ENCODE measurements around the gene SCGB1D1.
A peak's percentile ranks its signal among the peaks of the same experiment; 100 is the strongest.
"Not testable (repeated sequence)": the region's sequence is repeated elsewhere in the genome, so short reads cannot be mapped to it uniquely, and the experiment has no call there.

The SCGB1D1 gene

DNA sequence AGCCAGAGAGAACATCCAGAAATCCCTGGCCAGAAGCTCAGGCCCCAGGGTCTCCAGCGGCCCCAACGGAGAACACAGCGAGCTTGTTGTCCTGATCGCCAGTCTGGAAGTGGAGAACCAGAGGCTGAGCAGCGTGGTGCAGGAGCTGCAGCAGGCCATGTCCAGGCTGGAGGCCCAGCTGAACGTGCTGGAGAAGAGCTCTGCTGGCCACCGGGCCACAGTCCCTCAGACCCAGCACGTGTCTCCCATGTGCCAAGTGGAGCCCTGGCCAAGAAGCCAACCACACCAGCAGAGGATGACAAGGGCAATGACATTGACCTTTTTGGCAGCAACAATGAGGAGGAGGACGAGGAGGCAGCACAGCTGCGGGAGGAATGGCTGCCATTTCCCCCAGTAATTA, 20.6 kb upstream of the SCGB1D1 start:
- DNase-seq = no peak

GRCh38 chr11:62169935-62170334, 20.1 kb upstream of the SCGB1D1 start:
- no peak for DNase-seq

DNA sequence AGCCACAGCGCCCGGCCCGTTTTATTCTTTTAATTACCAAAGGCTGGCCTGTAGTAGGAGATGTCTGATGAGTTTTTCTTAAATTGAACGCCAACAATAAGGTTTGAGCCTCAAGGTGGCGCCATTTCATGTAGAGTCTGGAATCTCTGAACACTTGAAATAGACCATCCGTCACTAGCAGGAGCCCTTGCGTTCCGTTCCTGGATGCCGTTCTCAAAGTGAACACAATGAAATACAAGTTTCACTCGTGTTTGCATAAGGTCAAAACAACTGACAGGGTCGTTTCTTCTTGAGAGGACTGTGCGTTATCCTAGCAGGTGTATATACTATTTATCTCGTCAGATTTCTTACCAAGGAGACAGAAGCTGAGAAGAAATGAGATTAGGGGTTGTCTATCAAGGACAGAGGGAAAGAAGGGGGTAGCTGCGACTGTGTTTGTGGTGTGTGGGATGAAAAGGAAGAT, 18.7 kb upstream of the SCGB1D1 start:
- DNase-seq = peak; percentile 54

GRCh38 chr11:62172294-62172693, 17.7 kb upstream of the SCGB1D1 start:
- DNase-seq = no peak

DNA sequence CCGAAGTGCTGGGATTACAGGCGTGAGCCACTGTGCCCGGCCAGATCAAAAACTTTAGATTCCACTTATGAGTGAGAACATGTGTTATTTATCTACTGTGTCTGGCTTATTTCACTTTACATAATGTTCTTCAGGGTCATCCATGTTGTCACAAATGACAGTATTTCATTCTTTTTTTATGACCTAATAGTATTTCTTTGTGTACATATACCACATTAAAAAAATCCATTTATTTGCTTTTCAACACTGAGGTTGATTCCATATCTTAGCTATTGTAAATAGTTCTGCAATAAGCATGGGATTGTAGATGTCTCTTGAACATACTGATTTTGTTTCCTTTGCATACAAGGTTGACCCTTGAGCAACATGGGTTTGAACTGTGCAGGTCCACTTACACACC, 13.2 kb upstream of the SCGB1D1 start:
- DNase-seq = no peak

DNA sequence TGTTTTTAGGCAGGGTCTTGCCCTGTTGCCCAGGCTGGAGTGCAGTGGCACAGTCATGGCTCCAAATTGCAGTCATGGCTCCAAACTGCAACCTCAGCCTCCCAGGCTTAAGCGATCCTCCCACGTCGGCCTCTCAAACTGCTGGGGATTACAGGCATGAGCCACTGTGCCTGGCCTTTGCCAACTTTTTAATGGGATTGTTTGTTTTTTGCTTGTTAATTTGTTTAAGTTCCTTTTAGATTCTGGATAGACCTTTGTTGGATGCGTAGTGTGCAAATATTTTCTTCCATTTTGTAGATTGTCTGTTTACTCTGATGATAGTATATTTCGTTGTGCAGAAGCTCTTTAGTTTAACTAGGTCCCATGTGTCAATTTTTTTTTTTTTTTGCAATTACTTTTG, 10.0 kb upstream of the SCGB1D1 start:
- DNase-seq = no peak

GRCh38 chr11:62181097-62181496, 8.9 kb upstream of the SCGB1D1 start:
- no peak for DNase-seq

DNA sequence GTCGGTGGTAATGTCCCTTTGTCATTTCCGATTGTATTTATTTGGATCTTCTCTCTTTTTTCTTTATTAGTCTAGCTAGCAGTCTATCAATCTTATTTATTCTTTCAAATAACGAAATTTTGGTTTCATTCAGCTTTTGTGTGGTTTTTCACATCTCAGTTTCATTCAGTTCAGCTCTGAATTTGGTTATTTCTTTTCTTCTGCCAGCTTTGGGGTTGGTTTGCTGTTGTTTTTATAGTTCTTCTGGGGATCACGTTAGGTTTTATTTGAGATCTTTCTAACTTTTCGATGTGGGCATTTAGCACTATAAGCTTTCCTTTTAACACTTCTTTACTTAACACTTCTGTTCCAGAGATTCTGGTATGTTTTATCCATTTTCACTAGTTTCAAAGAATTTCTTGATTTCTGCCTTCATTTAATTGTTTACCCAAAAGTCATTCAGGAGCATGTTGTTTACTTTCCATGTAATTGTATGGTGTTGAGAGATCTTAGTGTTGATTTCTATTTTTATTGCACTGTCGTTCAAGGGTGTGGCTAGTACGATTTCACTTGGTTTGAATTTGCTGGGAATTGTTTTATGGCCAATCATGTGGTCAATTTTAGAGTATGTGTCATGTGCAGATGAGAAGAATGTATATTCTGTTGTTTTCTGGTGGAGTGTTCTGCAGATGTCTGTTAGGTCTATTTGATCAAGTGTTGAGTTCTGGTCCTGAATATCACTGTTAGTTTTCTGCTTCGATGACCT, 7.7 kb upstream of the SCGB1D1 start:
- no peak for DNase-seq

DNA sequence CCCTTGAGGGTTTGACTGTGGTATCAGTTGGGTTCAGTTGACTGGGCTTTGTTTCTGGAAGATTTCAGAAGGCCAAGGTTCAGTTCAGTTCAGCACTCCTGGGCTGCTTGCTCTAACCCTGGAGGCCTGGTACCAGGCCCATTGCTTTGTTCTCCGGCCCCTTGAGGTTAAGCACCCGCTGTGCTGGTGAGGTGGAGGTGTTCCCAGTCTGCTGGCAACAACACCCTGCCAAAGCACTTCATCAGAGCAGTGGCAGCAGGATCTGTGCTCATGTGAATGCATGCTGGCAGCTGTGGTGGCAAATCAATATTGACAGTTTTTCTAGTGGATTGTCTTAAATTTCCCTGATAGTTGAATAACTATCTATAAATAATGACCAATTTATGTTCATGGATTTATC, 3.8 kb upstream of the SCGB1D1 start:
- no peak for DNase-seq

GRCh38 chr11:62193952-62194351, 3.9 kb downstream of the SCGB1D1 start:
- no peak for DNase-seq

DNA sequence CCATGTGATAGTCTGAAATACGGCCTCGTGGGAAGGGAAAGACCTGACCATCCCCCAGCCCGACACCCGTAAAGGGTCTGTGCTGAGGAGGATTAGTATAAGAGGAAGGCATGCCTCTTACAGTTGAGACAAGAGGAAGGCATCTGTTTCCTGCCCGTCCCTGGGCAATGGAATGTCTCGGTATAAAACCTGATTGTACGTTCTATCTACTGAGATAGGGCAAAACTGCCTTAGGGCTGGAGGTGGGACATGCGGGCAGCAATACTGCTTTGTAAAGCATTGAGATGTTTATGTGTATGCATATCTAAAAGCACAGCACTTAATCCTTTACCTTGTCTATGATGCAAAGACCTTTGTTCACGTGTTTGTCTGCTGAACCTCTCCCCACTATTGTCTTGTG, 5.0 kb downstream of the SCGB1D1 start:
- DNase-seq = not testable (repeated sequence)

DNA sequence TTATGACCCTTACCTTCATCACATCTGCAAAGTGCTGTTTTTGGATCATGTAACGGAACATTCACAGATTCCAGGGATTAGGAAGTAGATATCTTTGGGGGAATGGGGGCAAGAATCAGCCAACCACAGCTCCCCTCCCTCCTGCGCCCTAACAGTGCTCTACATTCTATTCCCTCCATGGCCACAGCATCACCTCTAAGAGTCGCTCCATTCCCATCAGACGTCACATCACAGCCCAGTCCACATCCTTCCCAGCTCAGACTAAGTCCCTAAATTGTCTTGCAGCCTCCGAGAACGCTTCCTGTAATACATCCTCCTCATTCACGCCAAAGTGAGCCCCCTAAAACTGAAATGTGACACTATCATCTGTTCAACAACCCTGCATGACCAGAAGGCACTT, 5.9 kb downstream of the SCGB1D1 start:
- no peak for DNase-seq

DNA sequence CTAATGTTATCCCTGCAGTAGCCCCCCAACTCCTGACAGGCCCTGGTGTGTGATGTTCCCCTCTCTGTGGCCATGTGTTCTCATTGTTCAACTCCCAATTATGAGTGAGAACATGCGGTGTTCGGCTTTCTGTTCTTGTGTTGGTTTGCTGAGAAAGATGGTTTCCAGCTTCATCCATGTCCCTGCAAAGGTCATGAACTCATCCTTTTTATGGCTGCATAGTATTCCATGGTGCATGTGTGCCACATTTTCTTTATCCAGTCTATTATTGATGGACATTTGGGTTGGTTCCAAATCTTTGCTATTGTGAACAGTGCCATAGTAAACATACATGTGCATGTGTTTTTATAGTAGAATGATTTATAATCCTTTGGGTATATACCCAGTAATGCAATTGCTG, 7.4 kb downstream of the SCGB1D1 start:
- DNase-seq = not testable (repeated sequence)

DNA sequence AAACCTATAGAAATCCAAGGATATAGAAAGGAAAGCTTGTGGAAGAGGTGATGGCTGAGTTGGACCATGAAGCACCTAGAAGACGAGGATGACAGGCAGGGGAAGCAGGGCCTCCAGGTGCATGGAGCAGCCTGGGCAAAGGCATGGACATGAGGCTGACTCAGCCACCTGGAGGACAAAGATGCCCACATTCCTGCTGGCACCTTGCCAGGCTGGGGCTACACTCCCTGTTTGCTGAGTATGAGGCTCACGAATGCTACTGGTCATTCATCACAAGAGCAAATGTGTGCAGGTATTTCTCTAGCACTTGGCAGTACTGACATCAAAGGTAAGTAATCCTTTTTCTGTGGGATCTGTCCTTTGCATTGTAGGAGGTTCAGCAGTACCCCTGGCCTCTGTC, 11.4 kb downstream of the SCGB1D1 start:
- DNase-seq = no peak

DNA sequence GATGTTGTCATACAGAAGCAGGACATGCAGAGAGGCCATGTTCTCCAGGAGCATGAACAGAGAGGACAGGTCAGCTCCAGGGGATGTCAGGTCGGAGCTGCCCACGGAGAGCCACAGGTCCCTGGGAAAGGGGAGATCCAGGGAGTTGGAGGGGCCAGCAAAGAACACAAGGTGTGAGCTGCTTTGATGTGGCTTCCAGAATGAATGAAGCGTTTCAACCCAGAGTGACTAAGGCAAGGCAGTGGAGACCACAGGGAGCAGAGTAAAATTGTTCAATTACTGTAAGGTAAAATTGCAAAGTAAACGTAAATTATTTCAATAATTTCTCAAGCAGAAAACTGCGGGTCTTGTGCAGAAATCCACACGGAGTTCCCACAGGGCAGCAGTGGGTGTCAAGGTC, 12.9 kb downstream of the SCGB1D1 start:
- no peak for DNase-seq

- DNase-seq = no peak
Measured at GRCh38 chr11:62204430-62204829, 14.4 kb downstream of the SCGB1D1 start.

GRCh38 chr11:62205441-62205840, 15.4 kb downstream of the SCGB1D1 start:
- no peak for DNase-seq

GRCh38 chr11:62206276-62207066, 16.5 kb downstream of the SCGB1D1 start:
- not testable (repeated sequence) for DNase-seq

DNA sequence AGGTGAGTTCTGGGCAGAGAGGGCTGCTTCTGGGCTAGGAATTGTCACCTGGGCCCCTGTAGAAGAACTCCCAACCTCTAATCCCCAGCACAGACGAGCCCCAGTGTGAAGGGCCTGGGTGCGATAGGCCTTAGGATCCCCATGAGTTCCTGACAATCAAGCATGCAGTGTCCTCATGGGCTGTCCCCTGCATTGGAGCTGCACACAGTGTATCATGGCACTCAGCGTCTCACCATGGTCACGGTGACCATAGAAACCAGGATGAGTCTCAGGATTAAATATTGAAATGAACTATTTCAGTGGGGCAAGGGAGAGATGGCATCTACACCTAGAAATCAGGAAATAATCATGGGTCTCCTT, 18.7 kb downstream of the SCGB1D1 start:
- no peak for DNase-seq

DNA sequence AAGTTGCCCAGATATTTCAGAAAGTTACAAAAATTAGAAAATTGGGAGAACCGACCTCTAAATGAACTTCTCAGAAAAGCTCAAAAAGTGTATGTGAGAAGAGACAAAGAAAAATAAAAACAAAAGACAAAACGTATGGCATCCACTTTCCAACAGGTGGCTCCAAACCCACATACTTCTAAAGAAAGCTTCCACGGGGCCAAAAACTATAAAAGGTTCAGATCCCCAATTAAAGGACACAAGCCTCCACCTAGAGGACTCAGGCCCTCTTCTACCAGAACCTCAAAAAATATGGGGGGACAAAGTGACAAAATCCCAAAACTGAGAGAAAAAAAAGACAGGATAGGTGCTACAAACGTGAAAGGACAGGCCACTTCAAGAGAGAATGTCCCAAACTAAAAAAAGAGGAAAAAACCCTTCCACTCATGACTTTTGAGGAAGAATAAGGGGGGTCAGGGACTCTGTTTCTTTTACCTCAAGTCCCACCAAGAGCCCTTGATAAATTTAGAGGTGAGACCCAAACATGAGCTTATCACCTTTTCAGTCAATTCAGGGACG, 27.3 kb downstream of the SCGB1D1 start:
- DNase-seq = no peak

- no peak for DNase-seq
Measured at GRCh38 chr11:62221498-62221897, 31.5 kb downstream of the SCGB1D1 start.

GRCh38 chr11:62223095-62223494, 33.1 kb downstream of the SCGB1D1 start:
- no peak for DNase-seq

DNA sequence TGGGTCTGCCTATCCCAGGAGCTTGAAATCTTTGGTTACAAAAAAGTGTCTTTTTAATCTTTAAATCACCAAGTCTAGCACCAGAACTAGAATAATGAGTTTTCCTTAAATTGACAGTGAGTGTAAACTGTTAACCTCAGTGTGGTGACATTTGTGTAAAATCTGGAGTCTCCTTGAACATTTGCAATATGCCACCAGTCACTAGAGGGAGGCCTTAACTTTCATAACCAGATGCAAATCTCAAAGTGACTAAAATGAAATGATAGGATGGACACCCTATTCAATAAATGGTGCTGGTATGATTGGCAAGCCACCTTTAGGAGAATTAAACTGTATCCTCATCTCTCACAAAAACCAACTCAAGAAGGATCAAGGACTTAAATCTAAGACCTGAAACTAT, 43.7 kb downstream of the SCGB1D1 start:
- DNase-seq = no peak

DNA sequence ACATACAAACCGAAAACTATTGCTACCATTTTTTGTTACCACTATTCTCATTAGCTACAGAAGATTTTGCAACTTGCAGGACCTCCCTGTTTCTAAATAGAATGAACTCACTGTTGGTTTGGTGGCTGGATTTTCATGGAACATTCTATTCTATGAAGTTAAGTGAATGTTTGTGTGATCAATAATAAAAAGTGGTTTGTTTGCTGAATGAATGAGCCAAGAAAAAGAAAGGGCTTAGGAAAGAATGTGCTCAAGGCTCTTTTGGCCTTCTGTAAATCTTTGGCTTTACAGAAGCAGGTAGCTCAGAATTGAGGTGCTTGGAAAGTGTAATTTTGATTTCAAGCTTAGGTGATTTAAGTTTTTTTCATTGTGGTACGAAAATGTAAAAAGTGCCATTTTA, 46.2 kb downstream of the SCGB1D1 start:
- DNase-seq = no peak
